ENCODE results near the gene LMX1A. TPM values are rescaled to one million over a fixed set of nuclear protein-coding genes. Genes with fewer than 3 reads are reported as not detected.

The LMX1A gene
- not detected in 2 replicates for total RNA-seq

GRCh38 chr1:165355977-165356811 is at the start of gene LMX1A:
LMX1A (minus strand) TSS chr1:165356715; CDS start chr1:165355559, 1,156 bp downstream.

Other genes with a start within 250 kb of the LMX1A start
- gene RXRG, start 88.4 kb upstream of the LMX1A start, total RNA-seq, result 0.17 TPM in 1 of 2 replicates, not detected in the other
- gene LRRC52, start 187.3 kb upstream of the LMX1A start, total RNA-seq, result not detected in 2 replicates